Duodenal mucosa (tissue), 2 donors: ENCODE results near the gene CCDC74A.
A peak's percentile ranks its signal among the peaks of the same experiment; 100 is the strongest.
"Not testable (repeated sequence)": the region's sequence is repeated elsewhere in the genome, so short reads cannot be mapped to it uniquely, and the experiment has no call there.

Source experiments
- H3K27ac ChIP-seq: one replicate; pipeline ENCODE4 v1.7.0; 2013; ENCODE audit warnings: low read depth, low read length
- H3K27me3 ChIP-seq, 2 donors: one replicate each; pipeline ENCODE4 v1.7.0; 2013; ENCODE audit warnings: low read length in 2 of 2, control low read depth in 1 of 2; ENCODE audit not compliant: insufficient read depth in 2 of 2, control insufficient read depth in 1 of 2
- H3K36me3 ChIP-seq, 2 donors: one replicate each; pipeline ENCODE4 v1.7.0; 2013; ENCODE audit warnings: low read length in 2 of 2, control low read depth in 1 of 2; ENCODE audit not compliant: insufficient read depth in 2 of 2, control insufficient read depth in 1 of 2
- H3K4me1 ChIP-seq, 2 donors: one replicate each; pipeline ENCODE4 v1.7.0; 2013; ENCODE audit warnings: low read length in 2 of 2, control low read depth in 1 of 2; ENCODE audit not compliant: insufficient read depth in 2 of 2, control insufficient read depth in 1 of 2
- H3K4me3 ChIP-seq, 2 donors: one replicate each; pipeline ENCODE4 v1.7.0; 2013; ENCODE audit warnings: low read length in 2 of 2, low read depth in 1 of 2
- H3K9ac ChIP-seq, 2 donors: one replicate each; pipeline ENCODE4 v1.7.0; 2013; ENCODE audit warnings: low read length in 2 of 2, low read depth in 1 of 2
- H3K9me3 ChIP-seq, 2 donors: one replicate each; pipeline ENCODE4 v1.7.0; 2013; ENCODE audit warnings: low read length in 2 of 2, control low read depth in 1 of 2; ENCODE audit not compliant: control insufficient read depth in 1 of 2

The CCDC74A gene

DNA sequence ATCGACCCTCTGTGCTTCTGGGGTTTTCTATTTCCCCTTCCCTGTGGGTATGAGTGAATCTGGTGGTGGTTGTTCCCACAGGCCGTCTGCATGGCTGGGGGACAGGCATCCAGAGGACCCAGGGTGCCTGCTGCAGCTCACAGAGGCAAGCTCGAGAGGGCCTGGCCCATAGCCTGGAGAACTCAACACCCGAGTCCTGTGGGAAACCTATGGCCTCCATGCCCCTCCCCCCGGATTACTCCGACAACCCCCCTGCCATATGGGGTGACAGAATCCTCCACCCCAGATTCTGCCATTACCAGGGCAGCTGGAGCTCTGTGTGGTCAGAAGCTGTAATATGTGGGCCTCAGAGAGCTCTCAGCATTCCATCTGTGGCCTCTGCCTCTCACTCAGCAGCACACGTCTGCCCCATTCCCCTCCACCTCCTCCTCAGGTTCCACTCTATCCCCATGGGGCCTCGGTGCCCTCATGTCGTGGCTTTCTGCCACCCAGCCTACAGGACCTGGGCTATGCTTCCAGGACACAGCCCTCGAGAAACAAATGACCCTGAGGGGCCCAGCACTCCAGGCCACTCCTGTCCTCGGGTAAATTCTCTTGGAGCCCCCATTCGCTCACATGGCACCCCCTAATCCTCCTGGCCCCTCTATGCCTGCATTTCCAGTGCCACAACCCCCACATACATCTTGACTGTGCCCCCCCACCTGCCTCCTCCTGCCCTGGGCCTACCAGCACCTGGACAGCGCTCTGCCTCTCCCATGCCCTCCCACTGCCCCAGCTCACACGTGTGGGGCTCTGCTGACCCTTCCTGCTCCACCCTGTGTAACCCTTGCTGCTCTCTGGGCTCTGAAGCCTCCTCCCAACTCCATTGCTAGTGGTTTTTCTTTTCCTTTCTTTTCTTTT lies 39.1 kb upstream of the CCDC74A start:
- peaks cover 0 to 4% of the 10 kb centered on the region in 2 donors for H3K36me3 ChIP-seq
- H3K27ac ChIP-seq, result no peak overlapping the region
- H3K4me3 ChIP-seq, result no peak overlapping the region
- no peaks in the 10 kb centered on the region for H3K27me3 ChIP-seq
- H3K4me1 ChIP-seq, result peaks cover 3 to 14% of the 10 kb centered on the region in 2 donors
- H3K9me3 ChIP-seq, result no peaks in the 10 kb centered on the region
- no peak overlapping the region for H3K9ac ChIP-seq

DNA sequence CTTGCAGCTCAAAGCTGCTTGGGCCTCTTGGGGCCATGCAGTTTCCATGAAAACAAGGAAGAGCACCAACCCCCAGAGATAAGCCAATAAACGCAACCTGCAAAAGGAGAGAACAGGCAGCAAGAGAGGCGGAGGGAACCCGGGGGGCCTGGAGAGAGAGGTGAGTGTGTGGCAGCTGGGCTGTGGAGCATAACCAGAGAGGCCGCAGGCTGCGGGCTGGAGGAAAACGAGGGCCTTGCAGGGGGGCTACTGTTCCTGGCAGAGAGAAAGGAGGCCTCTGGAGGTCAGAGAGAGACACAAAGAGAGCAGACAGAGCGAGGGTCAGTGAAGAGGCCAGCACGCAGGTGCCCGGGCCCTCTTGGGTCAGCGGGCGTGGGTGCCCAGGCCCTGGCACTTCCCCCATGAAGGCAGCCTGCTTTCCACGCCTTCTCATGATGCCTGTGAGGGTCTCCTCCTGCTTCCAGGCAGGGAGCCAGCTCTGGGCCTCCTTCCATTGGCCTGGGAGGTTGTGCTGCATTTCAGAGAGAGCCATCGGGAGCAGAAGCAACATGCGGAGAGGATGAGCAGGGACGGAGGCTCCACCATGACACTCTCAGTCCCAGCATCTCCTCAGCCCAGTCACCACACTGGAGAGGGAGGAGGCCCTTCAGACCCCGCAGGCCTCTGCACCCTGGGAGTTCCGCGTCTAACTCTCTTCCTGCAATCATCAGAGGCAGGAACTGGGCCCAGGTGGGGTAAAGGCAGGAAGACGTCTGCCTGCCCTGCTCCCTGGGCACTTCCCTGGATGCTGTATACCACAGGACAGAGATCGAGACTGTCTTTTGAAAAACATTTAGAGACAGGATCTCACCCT lies 36.8 kb upstream of the CCDC74A start:
- H3K36me3 ChIP-seq, H3K27ac ChIP-seq, H3K9me3 ChIP-seq, H3K27me3 ChIP-seq: not testable (repeated sequence)
- H3K9ac ChIP-seq, result peak overlapping the region; percentile 42 to 74
- H3K4me3 ChIP-seq, result peak overlapping the region; percentile 55 to 76
- peaks cover 3 to 27% of the 10 kb centered on the region in 2 donors for H3K4me1 ChIP-seq

DNA sequence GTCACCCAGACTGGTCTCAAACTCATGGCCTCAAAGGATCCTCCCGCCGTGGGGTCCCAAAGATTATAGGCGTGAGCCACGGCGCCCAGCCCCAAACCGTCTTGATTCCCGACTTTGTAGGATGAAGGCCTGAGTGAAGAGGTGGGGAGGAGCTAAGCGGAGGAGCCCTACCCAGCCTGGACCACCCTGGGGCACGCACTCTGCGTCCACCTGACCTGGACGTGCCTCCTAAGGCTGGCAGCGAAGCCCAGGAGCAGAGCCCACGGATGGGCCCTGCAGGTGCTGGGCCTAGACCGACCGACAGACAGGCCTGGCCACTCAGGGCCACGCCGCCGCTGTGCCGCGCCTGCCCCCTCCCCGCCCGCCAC lies 36.2 kb upstream of the CCDC74A start:
- H3K27me3 ChIP-seq, H3K27ac ChIP-seq, H3K36me3 ChIP-seq, H3K9me3 ChIP-seq: not testable (repeated sequence)
- Histone ChIP-seq H3K9ac (peak overlapping the region; percentile 42 to 74), H3K4me3 (peak overlapping the region; percentile 55 to 76), H3K4me1 (peaks cover 3 to 27% of the 10 kb centered on the region in 2 donors)

DNA sequence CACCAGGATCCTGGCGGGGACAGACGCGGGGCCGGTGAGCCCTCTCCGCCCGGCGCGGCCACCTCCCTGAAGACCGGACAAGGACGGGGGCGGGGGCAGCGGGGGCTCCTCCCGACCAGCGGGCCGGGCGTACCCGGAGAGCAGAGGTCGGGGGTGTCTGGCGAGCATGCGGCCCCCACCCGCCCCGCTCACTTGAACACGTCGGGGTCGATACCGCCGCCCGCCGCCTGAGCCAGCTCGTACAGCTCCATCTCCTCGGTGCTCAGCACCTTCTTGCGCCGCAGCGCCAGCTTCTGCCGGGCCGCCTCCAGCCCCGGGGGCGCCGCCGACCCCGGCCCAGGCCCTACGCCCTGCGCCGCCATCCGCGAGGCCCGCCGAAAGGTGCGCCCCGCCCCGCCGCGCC lies 35.7 kb upstream of the CCDC74A start, which contains the start of gene MZT2A:
TSS of gene MZT2A (minus strand) at position 383 of the 403 bp plus-strand sequence. CDS start at position 362, 21 bp downstream.
- Histone ChIP-seq H3K27ac (peak within 1 kb of the TSS; percentile 92), H3K9ac (peak within 1 kb of the TSS; percentile 89 to 94), H3K4me3 (peak within 1 kb of the TSS; percentile 86 to 94), H3K4me1 (peaks cover 3 to 27% of the 10 kb centered on the region in 2 donors)
- H3K27me3 ChIP-seq, H3K36me3 ChIP-seq, H3K9me3 ChIP-seq: not testable (repeated sequence)

DNA sequence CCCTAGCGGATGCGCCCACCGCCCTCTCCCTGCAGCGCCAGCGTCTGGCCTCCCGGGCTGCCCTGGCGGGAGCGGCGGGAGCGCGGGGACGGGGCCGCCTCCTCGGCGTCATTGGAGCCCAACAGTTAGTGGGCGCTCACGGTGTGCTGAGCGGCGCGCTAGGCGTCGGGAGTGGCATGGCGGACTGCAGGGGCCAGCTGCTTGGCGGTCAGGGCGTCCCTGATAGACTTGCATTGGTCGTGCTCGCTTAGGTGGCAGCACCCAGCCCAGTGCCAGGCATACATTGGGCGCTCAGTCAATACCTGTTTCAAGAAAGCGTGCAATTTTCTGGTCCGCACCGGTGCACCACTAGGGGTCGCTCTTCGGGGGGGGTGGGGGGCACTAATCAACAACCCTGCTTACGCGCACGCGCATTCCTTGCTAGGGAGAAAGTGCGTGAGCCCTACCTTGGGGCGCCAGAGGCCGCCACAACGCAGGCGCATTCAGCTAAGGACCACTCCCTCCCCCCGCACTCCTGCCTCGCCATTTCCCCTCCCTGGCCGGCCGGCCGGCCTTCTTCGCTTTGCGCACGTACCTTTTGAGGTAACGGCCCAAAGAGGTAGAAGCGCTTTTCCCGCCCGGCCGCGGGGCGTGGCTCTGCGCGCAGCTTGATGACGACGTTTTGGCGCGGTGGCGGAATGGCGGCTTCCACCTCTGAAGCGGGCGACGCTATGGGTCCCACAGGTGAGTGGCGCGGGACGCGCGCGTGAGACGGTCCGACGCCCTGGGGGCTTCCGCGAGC lies 35.1 kb upstream of the CCDC74A start:
- H3K9me3 ChIP-seq, result no peaks in the 10 kb centered on the region
- peak overlapping the region; percentile 89 to 94 for H3K9ac ChIP-seq
- H3K4me3 ChIP-seq, result peak overlapping the region; percentile 86 to 94
- peak overlapping the region; percentile 92 for H3K27ac ChIP-seq
- H3K27me3 ChIP-seq, result no peaks in the 10 kb centered on the region
- H3K36me3 ChIP-seq, result peaks cover 0 to 7% of the 10 kb centered on the region in 2 donors
- peaks cover 3 to 27% of the 10 kb centered on the region in 2 donors for H3K4me1 ChIP-seq

DNA sequence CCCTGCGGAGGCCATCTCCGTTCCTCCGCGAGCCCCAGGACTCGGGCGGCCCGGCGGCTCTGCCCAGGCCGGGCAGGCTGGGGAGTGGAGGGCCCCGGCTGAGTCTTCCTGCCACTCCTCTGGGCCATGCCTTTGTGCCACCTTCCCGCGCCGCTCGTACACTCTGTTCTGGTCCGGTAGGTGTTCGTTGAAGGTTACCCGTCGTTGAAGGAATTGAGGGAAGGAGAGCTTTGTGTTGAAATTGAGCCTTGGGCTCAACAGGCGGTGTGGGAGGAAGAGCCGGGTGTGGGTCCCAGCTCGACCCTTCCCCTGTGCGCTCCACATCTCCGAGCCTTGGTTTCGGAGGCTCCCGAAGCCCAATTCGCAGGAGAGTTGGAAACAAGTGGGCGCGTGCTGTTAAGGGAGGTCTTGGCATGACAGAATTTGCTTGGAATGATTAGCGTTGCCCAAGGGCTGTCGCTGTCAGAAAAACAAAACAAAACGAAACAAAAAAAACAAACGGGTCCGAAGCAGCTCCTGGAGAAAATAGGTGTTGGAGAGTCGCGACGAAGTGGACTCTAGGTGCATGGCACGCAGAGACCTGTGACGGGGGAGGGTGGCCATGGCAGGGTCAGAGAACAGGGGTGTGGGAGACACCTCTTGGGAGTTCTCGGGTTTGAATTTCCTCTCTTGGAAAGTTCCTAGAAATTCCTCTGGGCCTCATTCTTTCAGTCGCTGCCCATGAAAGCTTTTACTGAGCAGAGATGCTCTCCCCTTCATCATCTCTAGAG lies 34.3 kb upstream of the CCDC74A start:
- Histone ChIP-seq H3K4me3 (peak overlapping the region; percentile 86 to 94), H3K9me3 (no peaks in the 10 kb centered on the region), H3K36me3 (peaks cover 0 to 12% of the 10 kb centered on the region in 2 donors), H3K9ac (peak overlapping the region; percentile 89 to 94), H3K4me1 (peaks cover 3 to 27% of the 10 kb centered on the region in 2 donors), H3K27me3 (no peaks in the 10 kb centered on the region), H3K27ac (peak overlapping the region; percentile 92)

DNA sequence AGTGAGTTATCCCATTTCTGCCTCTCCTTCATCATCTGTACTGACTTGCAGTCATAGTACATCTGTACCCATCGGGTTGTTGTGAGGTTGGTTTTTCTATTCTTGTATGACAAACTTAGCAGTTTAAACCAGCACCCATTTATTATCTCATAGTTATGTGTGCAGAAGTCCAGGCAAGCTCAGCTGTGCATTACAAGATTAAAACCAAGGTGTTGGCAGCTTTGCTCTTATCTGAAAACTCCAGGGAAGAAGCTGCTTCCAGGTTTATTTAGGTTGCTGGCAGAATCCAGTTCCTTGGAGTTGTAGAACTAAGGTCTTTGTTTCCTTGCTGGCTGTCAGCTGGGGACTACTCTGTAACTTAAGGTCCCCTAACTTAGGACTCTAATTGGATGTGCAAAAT lies 32.2 kb upstream of the CCDC74A start:
- H3K4me3 ChIP-seq, H3K9me3 ChIP-seq, H3K9ac ChIP-seq, H3K27me3 ChIP-seq, H3K27ac ChIP-seq: not testable (repeated sequence)
- H3K36me3 ChIP-seq, result peaks cover 0 to 22% of the 10 kb centered on the region in 2 donors
- peaks cover 3 to 19% of the 10 kb centered on the region in 2 donors for H3K4me1 ChIP-seq

DNA sequence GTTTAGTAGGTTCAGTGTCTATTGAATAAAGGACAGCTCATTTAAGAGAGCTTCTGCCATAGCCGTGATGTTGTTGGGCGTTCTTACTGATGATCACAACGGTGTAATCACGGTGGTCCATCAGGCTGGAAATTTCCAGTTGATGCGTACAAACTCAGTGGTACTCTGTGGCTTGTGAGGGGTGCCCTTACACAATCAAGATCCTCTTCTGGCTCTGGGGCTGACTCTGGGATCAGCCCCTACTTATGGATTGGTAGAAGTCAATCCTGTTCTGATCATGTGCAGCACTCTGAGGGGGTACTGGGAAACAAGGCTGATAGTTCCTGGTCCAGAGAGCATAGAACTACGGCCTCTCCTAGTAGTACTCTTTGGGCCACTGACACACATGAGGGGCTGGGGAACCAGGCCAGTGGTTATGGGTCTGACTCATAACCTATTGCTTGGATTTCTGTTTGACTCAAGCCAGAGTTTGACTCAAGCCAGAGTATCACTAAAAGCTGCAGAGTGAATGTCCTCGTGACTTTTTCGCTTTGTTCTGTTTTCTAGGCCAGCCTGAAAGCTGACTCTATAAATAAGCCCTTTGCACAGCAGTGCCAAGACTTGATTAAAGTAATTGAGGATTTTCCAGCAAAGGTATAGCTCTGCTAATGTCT lies 29.2 kb upstream of the CCDC74A start:
- H3K27ac ChIP-seq, H3K27me3 ChIP-seq, H3K9me3 ChIP-seq, H3K4me3 ChIP-seq, H3K9ac ChIP-seq: not testable (repeated sequence)
- H3K4me1 ChIP-seq, result peaks cover 0 to 12% of the 10 kb centered on the region in 2 donors
- H3K36me3 ChIP-seq, result peaks cover 0 to 45% of the 10 kb centered on the region in 2 donors

DNA sequence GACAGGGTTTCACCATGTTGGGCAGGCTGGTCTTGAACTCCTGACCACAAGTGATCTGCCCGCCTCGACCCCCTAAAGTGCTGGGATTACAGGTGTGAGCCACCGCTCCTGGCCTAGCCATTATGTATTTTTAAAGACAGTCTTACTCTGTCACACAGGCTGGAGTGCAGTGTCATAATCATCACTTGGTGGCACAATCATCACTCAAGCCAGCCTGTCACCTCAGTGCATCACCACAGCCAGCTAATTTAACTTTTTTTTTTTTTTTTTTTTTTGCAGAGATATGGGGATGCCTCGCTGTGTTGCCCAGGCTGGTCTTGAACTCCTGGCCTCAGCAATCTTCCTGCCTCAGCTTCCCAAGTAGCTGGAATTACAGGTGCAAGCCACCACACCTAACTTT lies 24.1 kb upstream of the CCDC74A start:
- H3K27me3 ChIP-seq, H3K9me3 ChIP-seq, H3K27ac ChIP-seq, H3K4me3 ChIP-seq, H3K9ac ChIP-seq, H3K4me1 ChIP-seq: not testable (repeated sequence)
- peaks cover 0 to 75% of the 10 kb centered on the region in 2 donors for H3K36me3 ChIP-seq
